H1 (cell line): ENCODE results near the gene OOSP3. TPM values are rescaled to one million over a fixed set of nuclear protein-coding genes. Genes with fewer than 3 reads are reported as not detected.

Experiments
- CTCF ChIA-PET: fragments of 300-600 bp; sonication (Branson Sonifier 250); formaldehyde crosslinking; loops from one replicate; lab custom pipeline; 2021; ENCODE audit not compliant: partially characterized antibody; lab: Charles Lee
- POLR2A ChIA-PET: fragments of 300-600 bp; sonication (Branson Sonifier 250); formaldehyde crosslinking; loops from one replicate; lab custom pipeline; 2021; ENCODE audit warnings: inconsistent platforms; ENCODE audit not compliant: partially characterized antibody; lab: Charles Lee
- DNase-seq, 2 experiments: peaks; one replicate each; pipeline versions ENCODE4 v3.0.0 to v3.0.0-alpha.2; 2010 to 2022; ENCODE audit warnings: low spot score in 2 of 2, low read depth in 1 of 2, mixed read lengths in 1 of 2
- FAIRE-seq: peaks from 2 replicates; lab custom pipeline; 2011; peaks lifted over from hg19 to GRCh38; lab: Jason Lieb, UNC
- H2AFZ ChIP-seq: 2 replicates; pipeline ENCODE4 v1.8.1; 2012; ENCODE audit warnings: low read length, inconsistent platforms
- H2AK5ac ChIP-seq: 2 replicates; pipeline ENCODE4 v1.6.1; 2013; ENCODE audit warnings: low read depth, low read length
- H2BK120ac ChIP-seq: replicated peaks from 2 replicates; pipeline ENCODE3; 2013; ENCODE audit warnings: low read depth, low read length, inconsistent platforms
- H2BK12ac ChIP-seq: 2 replicates; pipeline ENCODE4 v1.6.1; 2013; ENCODE audit warnings: low read depth, low read length
- H2BK15ac ChIP-seq: 2 replicates; pipeline ENCODE4 v1.6.1; 2013; ENCODE audit warnings: low read length
- H2BK20ac ChIP-seq: 2 replicates; pipeline ENCODE4 v1.6.1; 2013; ENCODE audit warnings: low read length
- H2BK5ac ChIP-seq: 2 replicates; pipeline ENCODE4 v1.6.1; 2013; ENCODE audit warnings: low read depth, low read length
- H3K14ac ChIP-seq: 2 replicates; pipeline ENCODE4 v1.6.1; 2013; ENCODE audit warnings: inconsistent platforms; ENCODE audit not compliant: insufficient read length
- H3K18ac ChIP-seq: 2 replicates; pipeline ENCODE4 v1.6.1; 2013; ENCODE audit warnings: low read length; ENCODE audit errors: extremely low read depth
- H3K23ac ChIP-seq: 2 replicates; pipeline ENCODE4 v1.6.1; 2013; ENCODE audit warnings: inconsistent platforms; ENCODE audit not compliant: insufficient read length
- H3K23me2 ChIP-seq: 2 replicates; pipeline ENCODE4 v1.6.1; 2013; ENCODE audit warnings: low read depth, low read length
- H3K27ac ChIP-seq: 2 replicates; pipeline ENCODE4 v1.6.1; 2011; ENCODE audit warnings: low read depth, low read length, inconsistent platforms
- H3K27me3 ChIP-seq, 4 experiments: replicated peaks in 1 of 4; 1 replicate in 1 of 4; 2 replicates in 3 of 4; pipeline versions ENCODE4 v1.6.1 to v1.8.1; 2011 to 2013; ENCODE audit warnings: low read length in 3 of 4, mild to moderate bottlenecking in 3 of 4, inconsistent platforms in 2 of 4, mixed read lengths in 2 of 4, moderate library complexity in 1 of 4; ENCODE audit not compliant: control insufficient read depth in 3 of 4, insufficient read depth in 3 of 4; ENCODE audit errors: extremely low read depth in 1 of 4
- H3K36me3 ChIP-seq, 4 experiments: 2 replicates each; pipeline versions ENCODE4 v1.6.1 to v1.8.1; 2011 to 2013; ENCODE audit warnings: mild to moderate bottlenecking in 4 of 4, low read length in 3 of 4, moderate library complexity in 2 of 4, control low read depth in 1 of 4, inconsistent platforms in 1 of 4; ENCODE audit not compliant: insufficient read depth in 4 of 4, control insufficient read depth in 2 of 4
- H3K4ac ChIP-seq: replicated peaks from 2 replicates; pipeline ENCODE3; 2013; ENCODE audit warnings: low read length, low read depth, mixed read lengths, inconsistent platforms; ENCODE audit not compliant: insufficient read length
- H3K4me1 ChIP-seq, 4 experiments: replicated peaks in 1 of 4; 1 replicate in 1 of 4; 2 replicates in 3 of 4; pipeline versions ENCODE4 v1.6.1 to v1.8.1; 2011 to 2013; ENCODE audit warnings: low read length in 3 of 4, inconsistent platforms in 2 of 4, mixed read lengths in 1 of 4; ENCODE audit not compliant: insufficient read depth in 4 of 4, control insufficient read depth in 3 of 4
- H3K4me2 ChIP-seq, 2 experiments: 2 replicates each; pipeline versions ENCODE4 v1.6.1 to v1.8.1; 2011 to 2013; ENCODE audit warnings: low read depth in 2 of 2, low read length in 2 of 2, control low read depth in 1 of 2, inconsistent platforms in 1 of 2, mild to moderate bottlenecking in 1 of 2; ENCODE audit not compliant: insufficient read depth in 1 of 2
- H3K4me3 ChIP-seq, 4 experiments: fragments of 200-600, 300-600 bp in 1 of 4; sonication (generic), shearing (Covaris generic), sonication (Bioruptor Twin) in 1 of 4; 2 replicates each; pipeline versions ENCODE4 v1.5.1 to v1.8.1; 2011 to 2016; ENCODE audit warnings: low read length in 4 of 4, low read depth in 3 of 4, control low read depth in 2 of 4, inconsistent platforms in 2 of 4, mild to moderate bottlenecking in 2 of 4, mixed read lengths in 1 of 4, moderate library complexity in 1 of 4; ENCODE audit not compliant: insufficient read depth in 2 of 4; ENCODE audit errors: extremely low read depth in 1 of 4
- H3K56ac ChIP-seq: replicated peaks from 2 replicates; pipeline ENCODE3; 2013; ENCODE audit warnings: low read depth, mild to moderate bottlenecking, mixed read lengths, low read length, inconsistent platforms; ENCODE audit not compliant: insufficient read length
- H3K79me1 ChIP-seq: 2 replicates; pipeline ENCODE4 v1.6.1; 2013; ENCODE audit warnings: low read depth, low read length, control low read depth
- H3K79me2 ChIP-seq, 2 experiments: 2 replicates each; pipeline versions ENCODE4 v1.6.1 to v1.8.1; 2012 to 2013; ENCODE audit warnings: low read length in 2 of 2, mild to moderate bottlenecking in 2 of 2, inconsistent platforms in 1 of 2; ENCODE audit not compliant: insufficient read depth in 2 of 2, control insufficient read depth in 1 of 2
- H3K9ac ChIP-seq, 4 experiments: replicated peaks in 1 of 4; 1 replicate in 1 of 4; 2 replicates in 3 of 4; pipeline versions ENCODE4 v1.6.1 to v1.8.1; 2011 to 2013; ENCODE audit warnings: low read depth in 3 of 4, low read length in 3 of 4, control low read depth in 2 of 4, mild to moderate bottlenecking in 2 of 4, moderate library complexity in 2 of 4, inconsistent platforms in 1 of 4; ENCODE audit errors: extremely low read depth in 1 of 4
- H3K9me3 ChIP-seq, 2 experiments: 2 replicates each; pipeline versions ENCODE4 v1.6.1 to v1.8.1; 2012 to 2013; ENCODE audit warnings: mild to moderate bottlenecking in 2 of 2, moderate library complexity in 2 of 2, control low read depth in 1 of 2, inconsistent platforms in 1 of 2, low read depth in 1 of 2, low read length in 1 of 2, mixed read lengths in 1 of 2; ENCODE audit not compliant: insufficient read depth in 2 of 2
- H4K20me1 ChIP-seq, 2 experiments: replicated peaks in 1 of 2; 2 replicates each; pipeline versions ENCODE3 to v1.8.1; 2011 to 2013; ENCODE audit warnings: inconsistent platforms in 2 of 2, low read length in 2 of 2, mild to moderate bottlenecking in 1 of 2; ENCODE audit not compliant: insufficient read depth in 2 of 2, control insufficient read depth in 1 of 2
- H4K5ac ChIP-seq: 2 replicates; pipeline ENCODE4 v1.6.1; 2013; ENCODE audit warnings: low read length, low read depth, mixed read lengths, inconsistent platforms; ENCODE audit not compliant: insufficient read length
- H4K8ac ChIP-seq: 2 replicates; pipeline ENCODE4 v1.8.0; 2013; ENCODE audit warnings: mild to moderate bottlenecking, moderate library complexity, low read length, inconsistent platforms; ENCODE audit not compliant: insufficient read depth; ENCODE audit errors: extremely low read depth
- H4K91ac ChIP-seq: replicated peaks from 2 replicates; pipeline ENCODE3; 2013; ENCODE audit warnings: low read length, mixed read lengths, inconsistent platforms; ENCODE audit not compliant: insufficient read length
- BACH1 ChIP-seq: IDR thresholded peaks from 2 replicates; pipeline ENCODE4 v1.6.1; 2012; ENCODE audit warnings: low read length, improper control_type of control experiment
- CREB1 ChIP-seq: IDR thresholded peaks from 2 replicates; pipeline ENCODE4 v1.6.1; 2012; ENCODE audit warnings: inconsistent platforms
- WGBS, 2 experiments: shearing (Covaris generic) in 1 of 2; methylation state at CpG; one replicate each; pipeline versions ENCODE4 v1.1.6 to v1.1.7; 2013 to 2015; ENCODE audit warnings: low lambda C conversion rate in 2 of 2, mixed read lengths in 2 of 2, inconsistent platforms in 1 of 2, low coverage in 1 of 2, missing lambda C conversion rate in 1 of 2; ENCODE audit not compliant: insufficient replicate concordance in 2 of 2, insufficient coverage in 1 of 2, insufficient read length in 1 of 2; ENCODE audit errors: extremely low coverage in 1 of 2, missing lambda C conversion rate in 1 of 2; 5-methylcytosine and 5-hydroxymethylcytosine counted together
- polyA plus RNA-seq, 7 experiments: library from polyadenylated mRNA; depleted of rRNA in 3 of 7; stranded (reverse) in 5 of 7; unstranded in 2 of 7; fragments of >200 nt in 5 of 7; fragments of 200-250 nt in 2 of 7; gene quantifications; 1 replicate in 5 of 7; 2 replicates in 1 of 7; 4 replicates in 1 of 7; pipeline versions ENCODE4 v1.2.1 to v1.2.3, GENCODE V29; 2011 to 2013; ENCODE audit warnings: missing spikeins in 2 of 7, mixed read lengths in 2 of 7
- total RNA-seq: library from RNA; stranded (reverse); fragmentation: NEBNext Ultra II Directional; extraction: Animal tissue kit (Norgen Biotek cat#: 25700); gene quantifications from 2 replicates; pipeline ENCODE4 v1.2.1, GENCODE V29; 2021
- TF ChIP-seq, protein P1 (sequence below), 3 experiments: IDR thresholded peaks; 1 replicate in 2 of 3; 2 replicates in 1 of 3; pipeline versions ENCODE4 v1.5.1 to v1.6.1; 2011; ENCODE audit warnings: low read length in 3 of 3, mild to moderate bottlenecking in 3 of 3, inconsistent platforms in 2 of 3, low read depth in 1 of 3, moderate library complexity in 1 of 3; ENCODE audit not compliant: insufficient read depth in 1 of 3; ENCODE audit errors: control extremely low read depth in 1 of 3

OOSP3 gene
- total and polyA plus RNA-seq, 2 of the 8 experiments (the other 6 are each of a cell fraction or from before 2014, with no cell fraction given) = not detected

GRCh38 chr11:59938718-59939117, 60.1 kb downstream of the OOSP3 start:
- no peaks in the 10 kb centered on the region for H3K79me1 ChIP-seq
- H3K23ac ChIP-seq = no peak overlapping the region
- no peak for DNase-seq
- no peak overlapping the region for H4K8ac ChIP-seq
- no peak overlapping the region for H2BK15ac ChIP-seq
- CTCF ChIA-PET = interaction anchor here (1.2 kb wide), 1 partner anchor 20 kb away, joined by 5 read pairs; no protein-coding TSS in a partner anchor
- H3K14ac ChIP-seq = no peak overlapping the region
- no peak overlapping the region for H3K18ac ChIP-seq
- H2BK5ac ChIP-seq = no peak overlapping the region
- no peak overlapping the region for H2BK20ac ChIP-seq
- no peak overlapping the region for H3K4ac ChIP-seq
- no peak overlapping the region for H3K27ac ChIP-seq
- H3K4me2 ChIP-seq = no peak overlapping the region
- no peaks in the 10 kb centered on the region for H3K27me3 ChIP-seq
- no peaks in the 10 kb centered on the region for H4K20me1 ChIP-seq
- no peaks in the 10 kb centered on the region for H3K36me3 ChIP-seq
- no peak overlapping the region for H3K9ac ChIP-seq
- H3K4me1 ChIP-seq = no peaks in the 10 kb centered on the region
- 95% methylated on average over 3 of the region's 3 CpGs; no CpG with 5 or more reads in 1 of the 2 experiments for WGBS, 2 experiments
- H3K9me3 ChIP-seq = no peaks in the 10 kb centered on the region
- H3K79me2 ChIP-seq = no peaks in the 10 kb centered on the region
- H2BK120ac ChIP-seq = no peak overlapping the region
- H2AFZ ChIP-seq = no peak overlapping the region
- H3K4me3 ChIP-seq = no peak overlapping the region
- no peak overlapping the region for H2AK5ac ChIP-seq
- no peak overlapping the region for H4K5ac ChIP-seq
- no peak for FAIRE-seq
- POLR2A ChIA-PET = no interaction called here
- no peak overlapping the region for H4K91ac ChIP-seq
- no peak overlapping the region for H3K56ac ChIP-seq
- H3K23me2 ChIP-seq = no peaks in the 10 kb centered on the region
- no peak overlapping the region for H2BK12ac ChIP-seq
- TF ChIP-seq, protein P1, sequence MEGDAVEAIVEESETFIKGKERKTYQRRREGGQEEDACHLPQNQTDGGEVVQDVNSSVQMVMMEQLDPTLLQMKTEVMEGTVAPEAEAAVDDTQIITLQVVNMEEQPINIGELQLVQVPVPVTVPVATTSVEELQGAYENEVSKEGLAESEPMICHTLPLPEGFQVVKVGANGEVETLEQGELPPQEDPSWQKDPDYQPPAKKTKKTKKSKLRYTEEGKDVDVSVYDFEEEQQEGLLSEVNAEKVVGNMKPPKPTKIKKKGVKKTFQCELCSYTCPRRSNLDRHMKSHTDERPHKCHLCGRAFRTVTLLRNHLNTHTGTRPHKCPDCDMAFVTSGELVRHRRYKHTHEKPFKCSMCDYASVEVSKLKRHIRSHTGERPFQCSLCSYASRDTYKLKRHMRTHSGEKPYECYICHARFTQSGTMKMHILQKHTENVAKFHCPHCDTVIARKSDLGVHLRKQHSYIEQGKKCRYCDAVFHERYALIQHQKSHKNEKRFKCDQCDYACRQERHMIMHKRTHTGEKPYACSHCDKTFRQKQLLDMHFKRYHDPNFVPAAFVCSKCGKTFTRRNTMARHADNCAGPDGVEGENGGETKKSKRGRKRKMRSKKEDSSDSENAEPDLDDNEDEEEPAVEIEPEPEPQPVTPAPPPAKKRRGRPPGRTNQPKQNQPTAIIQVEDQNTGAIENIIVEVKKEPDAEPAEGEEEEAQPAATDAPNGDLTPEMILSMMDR (IDR thresholded peaks at IDR 0.05; ENCODE audit: control extremely low read depth in 1 of 3, insufficient read depth in 1 of 3, low read depth in 1 of 3, low read length in 3 of 3) = no peak
- no peak for TF ChIP-seq CREB1
- no peak for TF ChIP-seq BACH1
